GM06990 (cell line): ENCODE data around the gene TXLNA.

Experiments used
- DNase-seq: peaks from one replicate; pipeline ENCODE4 v3.0.0-alpha.2; 2011; ENCODE audit not compliant: insufficient read length; ENCODE audit errors: extremely low read depth
- H3K27me3 ChIP-seq: replicated peaks from 2 replicates; pipeline ENCODE4 v1.6.0; 2011; ENCODE audit warnings: low read length; ENCODE audit not compliant: control insufficient read depth, insufficient read depth
- H3K36me3 ChIP-seq: 2 replicates; pipeline ENCODE4 v1.5.1; 2011; ENCODE audit warnings: low read length; ENCODE audit not compliant: control insufficient read depth, insufficient read depth
- H3K4me3 ChIP-seq: replicated peaks from 2 replicates; pipeline ENCODE4 v1.5.1; 2011; ENCODE audit warnings: low read depth, mild to moderate bottlenecking, control low read depth, low read length
- CTCF ChIP-seq: IDR thresholded peaks from 2 replicates; pipeline ENCODE4 v1.5.1; 2011; ENCODE audit warnings: low read length, control low read depth, mild to moderate bottlenecking, inconsistent platforms; ENCODE audit not compliant: insufficient read depth, poor library complexity, severe bottlenecking

The TXLNA gene

GRCh38 chr1:32231843-32232432 lies 52.5 kb downstream of the TXLNA start:
- no peak for DNase-seq
- no peak for TF ChIP-seq CTCF
- H3K27me3 ChIP-seq, result no peaks in the 10 kb centered on the region
- H3K36me3 ChIP-seq, result peaks cover 19% of the 10 kb centered on the region
- no peak overlapping the region for H3K4me3 ChIP-seq

- H3K27me3 ChIP-seq, result no peaks in the 10 kb centered on the region
- H3K4me3 ChIP-seq, result no peak overlapping the region
- H3K36me3 ChIP-seq, result peaks cover 19% of the 10 kb centered on the region
- no peak for TF ChIP-seq CTCF
- DNase-seq, result no peak
Observed at GRCh38 chr1:32232558-32233304, 53.3 kb downstream of the TXLNA start.

- TF ChIP-seq CTCF, result no peak
- Histone ChIP-seq H3K4me3 (no peak overlapping the region), H3K36me3 (peaks cover 8% of the 10 kb centered on the region), H3K27me3 (no peaks in the 10 kb centered on the region)
- DNase-seq, result no peak
Observed at GRCh38 chr1:32234792-32235191, 55.3 kb downstream of the TXLNA start.

GRCh38 chr1:32239337-32239736 lies 59.9 kb downstream of the TXLNA start:
- no peaks in the 10 kb centered on the region for H3K36me3 ChIP-seq
- H3K27me3 ChIP-seq, result no peaks in the 10 kb centered on the region
- no peak for DNase-seq
- no peak overlapping the region for H3K4me3 ChIP-seq
- no peak for TF ChIP-seq CTCF

GRCh38 chr1:32239790-32240139 lies 60.3 kb downstream of the TXLNA start:
- Histone ChIP-seq H3K27me3 (no peaks in the 10 kb centered on the region), H3K4me3 (no peak overlapping the region), H3K36me3 (no peaks in the 10 kb centered on the region)
- DNase-seq, result no peak
- TF ChIP-seq CTCF, result no peak
